K562 (cell line): ENCODE results near the gene CD48. TPM values are rescaled to one million over a fixed set of nuclear protein-coding genes. Genes with fewer than 3 reads are reported as not detected.

Experiments used
- ATAC-seq: fragments of 200-7000 bp; cut with Tn5 transposase; 3 replicates; pipeline ENCODE4 v1.9.1; 2020; ENCODE audit warnings: moderate library complexity
- BruUV-seq: library from RNA; stranded (reverse); fragments of 400-500 nt; replicated peaks from 2 replicates; lab custom pipeline; 2021; lab: Mats Ljungman, UMichigan
- CTCF ChIA-PET: fragments of 300-600 bp; formaldehyde crosslinking; extraction: SDS; loops from one replicate; lab custom pipeline; 2021; ENCODE audit warnings: low intra/inter-chr PET ratio; lab: Yijun Ruan, JAX
- POLR2A ChIA-PET: fragments of 300-600, 350-650 bp; sonication (Branson Sonifier 250); formaldehyde crosslinking; extraction: SDS; loops from one replicate; lab custom pipeline; 2021; ENCODE audit warnings: antibody characterized with exemption, inconsistent platforms; lab: Yijun Ruan, JAX
- DNase-seq, 4 experiments: peaks; one replicate each; pipeline versions ENCODE4 v3.0.0 to v3.0.0-alpha.2; 2011 to 2018; ENCODE audit warnings: low spot score in 3 of 4, mixed read lengths in 3 of 4; ENCODE audit errors: extremely low read depth in 1 of 4
- FAIRE-seq: peaks from 2 replicates; lab custom pipeline; 2011; peaks lifted over from hg19 to GRCh38; lab: Jason Lieb, UNC
- H2AFZ ChIP-seq: 2 replicates; pipeline ENCODE4 v1.6.0; 2011; ENCODE audit warnings: low read depth, low read length, control low read depth, inconsistent platforms
- H3K27ac ChIP-seq: fragments of 200-600 bp; 3 replicates; pipeline ENCODE4 v1.8.0; 2011; ENCODE audit warnings: low read depth, mild to moderate bottlenecking, control low read depth, inconsistent platforms, low read length, moderate library complexity, mixed read lengths; ENCODE audit errors: extremely low read depth
- H3K27me3 ChIP-seq, 2 experiments: fragments of 300-600 bp in 1 of 2; 2 replicates in 1 of 2; 3 replicates in 1 of 2; pipeline versions ENCODE4 v1.6.0 to v1.8.0; 2011; ENCODE audit warnings: inconsistent platforms in 2 of 2, low read length in 2 of 2, mild to moderate bottlenecking in 1 of 2, mixed read lengths in 1 of 2, moderate library complexity in 1 of 2; ENCODE audit not compliant: control insufficient read depth in 2 of 2, insufficient read depth in 2 of 2
- H3K36me3 ChIP-seq: fragments of 300-600 bp; 3 replicates; pipeline ENCODE4 v1.8.0; 2011; ENCODE audit warnings: mild to moderate bottlenecking, low read length, inconsistent platforms; ENCODE audit not compliant: control insufficient read depth, insufficient read depth
- H3K4me1 ChIP-seq, 2 experiments: fragments of 200-600 bp in 1 of 2; replicated peaks in 1 of 2; 2 replicates in 1 of 2; 3 replicates in 1 of 2; pipeline versions ENCODE4 v1.5.1 to v1.8.0; 2011; ENCODE audit warnings: inconsistent platforms in 2 of 2, low read length in 2 of 2, mild to moderate bottlenecking in 1 of 2, mixed read lengths in 1 of 2, moderate library complexity in 1 of 2; ENCODE audit not compliant: control insufficient read depth in 2 of 2, insufficient read depth in 2 of 2
- H3K4me2 ChIP-seq: 2 replicates; pipeline ENCODE4 v1.6.1; 2011; ENCODE audit warnings: low read length, control low read depth, inconsistent platforms, mixed read lengths; ENCODE audit not compliant: insufficient read depth
- H3K4me3 ChIP-seq: fragments of 200-600 bp; sonication (generic), shearing (Covaris generic); 2 replicates; pipeline ENCODE4 v1.5.1; 2016; ENCODE audit warnings: control low read depth, inconsistent platforms
- H3K79me2 ChIP-seq: fragments of 200-600 bp; 3 replicates; pipeline ENCODE4 v1.8.0; 2011; ENCODE audit warnings: low read length, inconsistent platforms; ENCODE audit not compliant: control insufficient read depth, insufficient read depth
- H3K9ac ChIP-seq, 2 experiments: 2 replicates each; pipeline versions ENCODE4 v1.6.0 to v1.6.1; 2011; ENCODE audit warnings: low read depth in 2 of 2, low read length in 2 of 2, control low read depth in 1 of 2, inconsistent platforms in 1 of 2, mild to moderate bottlenecking in 1 of 2, mixed read lengths in 1 of 2; ENCODE audit not compliant: insufficient read depth in 1 of 2
- H3K9me1 ChIP-seq: one replicate; pipeline ENCODE4 v1.6.0; 2011; ENCODE audit warnings: inconsistent platforms, mild to moderate bottlenecking, low read length, moderate library complexity; ENCODE audit not compliant: control insufficient read depth, insufficient read depth
- H3K9me3 ChIP-seq: replicated peaks from 2 replicates; pipeline ENCODE4 v1.5.1; 2011; ENCODE audit warnings: low read depth, low read length, inconsistent platforms; ENCODE audit not compliant: control insufficient read depth, insufficient read depth
- H4K20me1 ChIP-seq: replicated peaks from 2 replicates; pipeline ENCODE4 v1.6.1; 2011; ENCODE audit warnings: low read length, inconsistent platforms, mixed read lengths; ENCODE audit not compliant: control insufficient read depth, insufficient read depth
- ATF3 ChIP-seq, 2 experiments: fragments of 450-650 bp in 1 of 2; sonication (generic) in 1 of 2; formaldehyde crosslinking in 1 of 2; IDR thresholded peaks in 1 of 2; conservative IDR thresholded peaks in 1 of 2; 2 replicates each; pipeline versions ENCODE4 v1.6.1 to v1.8.1; 2016 to 2023; ENCODE audit warnings: mild to moderate bottlenecking in 2 of 2, moderate library complexity in 2 of 2, inconsistent platforms in 1 of 2, missing genetic modification reagents in 1 of 2
- CEBPB ChIP-seq: fragments of 450-650 bp; IDR thresholded peaks from 2 replicates; pipeline ENCODE4 v1.6.1; 2016; ENCODE audit warnings: missing genetic modification characterization, missing compliant biosample characterization
- CEBPG ChIP-seq, 3 experiments: fragments of 200-800 bp in 1 of 3; sonication (Bioruptor generic) in 1 of 3; sonication (generic) in 1 of 3; formaldehyde crosslinking in 1 of 3; IDR thresholded peaks in 2 of 3; conservative IDR thresholded peaks in 1 of 3; 2 replicates each; pipeline versions ENCODE4 v1.6.1 to v1.8.0; 2016 to 2022; ENCODE audit warnings: missing compliant biosample characterization in 2 of 3, missing genetic modification characterization in 2 of 3, mild to moderate bottlenecking in 1 of 3, missing genetic modification reagents in 1 of 3
- SMAD3 ChIP-seq: fragments of 450-650 bp; formaldehyde crosslinking; conservative IDR thresholded peaks from 2 replicates; pipeline ENCODE4 v1.4.0; 2020; ENCODE audit warnings: mild to moderate bottlenecking
- SPI1 ChIP-seq: IDR thresholded peaks from 2 replicates; pipeline ENCODE4 v1.6.1; 2011; ENCODE audit warnings: low read depth, low read length, control low read depth, borderline replicate concordance
- ZBTB11 ChIP-seq, 3 experiments: fragments of 200-800 bp in 1 of 3; fragments of 250-450 bp in 1 of 3; fragments of 450-650 bp in 1 of 3; sonication (Bioruptor Pico) in 1 of 3; sonication (Bioruptor generic) in 1 of 3; formaldehyde crosslinking in 1 of 3; IDR thresholded peaks; 2 replicates each; pipeline versions ENCODE4 v1.6.1 to v1.8.0; 2016 to 2022; ENCODE audit warnings: mild to moderate bottlenecking in 2 of 3, missing genetic modification characterization in 2 of 3, missing compliant biosample characterization in 1 of 3, moderate library complexity in 1 of 3
- WGBS: fragments of 100-300 bp; shearing (Covaris generic); methylation state at CpG from one replicate; pipeline ENCODE4 v1.1.6; 2016; ENCODE audit warnings: low coverage, mixed read lengths; ENCODE audit not compliant: insufficient coverage; ENCODE audit errors: missing lambda C conversion rate; 5-methylcytosine and 5-hydroxymethylcytosine counted together
- in situ Hi-C: fragments of 300-500 bp; cut with MboI; formaldehyde crosslinking; loops from 4 replicates; pipeline ENCODE4 v1.15.0; 2018; ENCODE audit warnings: inconsistent platforms, mixed read lengths
- intact Hi-C: fragments of 100-400 bp; cut with micrococcal nuclease; formaldehyde crosslinking; loops from 2 replicates; pipeline ENCODE4 v1.14.2; 2022
- polyA plus RNA-seq, 8 experiments: library from polyadenylated mRNA; depleted of rRNA in 4 of 8; stranded (reverse) in 5 of 8; unstranded in 3 of 8; fragments of >200 nt; fragmentation: Nextera tagmentation in 2 of 8; fragmentation: Illumina TruSeq in 1 of 8; extraction: Ambion mirVana in 2 of 8; extraction: Trizol in 1 of 8; gene quantifications; 2 replicates each; pipeline versions ENCODE4 v1.2.1 to v1.2.3, GENCODE V29; 2011 to 2014; ENCODE audit warnings: inconsistent platforms in 1 of 8, missing spikeins in 1 of 8
- total RNA-seq, 7 experiments: library from RNA; depleted of rRNA in 6 of 7; stranded (reverse); fragments of >200 nt in 6 of 7; fragmentation: Illumina TruSeq in 2 of 7; extraction: Trizol in 2 of 7; gene quantifications; 2 replicates each; pipeline versions ENCODE4 v1.2.1 to v1.2.3, GENCODE V29; 2011 to 2021; ENCODE audit warnings: low replicate concordance in 1 of 7

The CD48 gene
- total and polyA plus RNA-seq, 9 of the 15 experiments (the other 6 are each of a cell fraction or from before 2014, with no cell fraction given) = 0.10 to 0.42 (median 0.29) TPM; not detected in 3

DNA sequence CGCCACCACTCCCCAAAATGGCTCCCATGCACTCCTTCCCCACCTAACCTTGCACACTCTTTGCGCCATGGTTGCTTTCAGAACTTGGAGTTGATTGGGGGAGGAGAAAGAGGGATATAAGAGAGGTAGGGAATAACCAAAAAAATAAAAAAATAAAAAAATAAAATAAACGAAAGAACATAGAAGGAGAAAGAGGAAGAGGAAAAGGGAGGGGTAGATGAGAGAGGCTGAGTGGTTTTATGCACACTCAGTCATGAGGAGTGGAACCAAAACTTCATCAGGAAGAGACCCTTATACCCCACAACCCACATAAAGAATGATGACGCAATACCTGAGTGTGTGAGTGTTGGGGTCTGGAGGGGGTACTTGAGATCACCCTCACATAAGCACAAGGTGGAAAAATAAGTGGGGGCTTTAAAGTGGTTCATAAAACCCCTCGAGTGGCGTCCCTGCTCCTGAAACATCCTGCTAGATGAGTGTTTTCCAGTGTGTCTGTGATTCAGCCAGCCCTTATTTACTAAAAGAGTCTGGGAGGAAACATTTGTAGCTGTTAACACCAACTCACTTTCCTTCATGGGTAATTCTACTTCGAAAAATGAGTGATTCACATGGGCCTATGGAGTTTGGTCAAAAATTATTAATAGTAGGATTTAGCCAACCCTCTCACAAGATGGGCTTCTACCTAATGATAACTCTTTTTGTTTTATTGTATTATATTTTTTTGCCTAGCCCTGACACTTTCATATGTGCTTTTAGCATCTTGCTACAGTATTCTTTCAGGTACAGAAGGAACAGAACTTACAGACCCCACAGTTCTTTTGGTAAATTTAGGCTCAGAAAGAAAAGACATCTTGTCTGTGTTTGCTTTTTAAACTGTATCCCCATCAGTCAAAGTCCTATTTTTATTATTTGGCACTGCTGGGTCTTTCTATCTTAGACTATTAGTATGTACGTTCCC is 70.0 kb downstream of the CD48 start:
- intact Hi-C loops = no loop called here
- WGBS = 65% methylated on average over 8 of the region's 8 CpGs
- H3K9me1 ChIP-seq = no peaks in the 10 kb centered on the region
- H3K9ac ChIP-seq = no peak overlapping the region
- no peaks in the 10 kb centered on the region for H4K20me1 ChIP-seq
- H3K4me3 ChIP-seq = no peak overlapping the region
- no peak overlapping the region for H3K4me2 ChIP-seq
- no peaks in the 10 kb centered on the region for H3K36me3 ChIP-seq
- ATAC-seq (no peak), FAIRE-seq (no peak), DNase-seq (no peak)
- CTCF ChIA-PET = no interaction called here
- no peak overlapping the region for H2AFZ ChIP-seq
- POLR2A ChIA-PET = interaction anchor here (0.9 to 1.4 kb wide), 2 partner anchors 15 to 21 kb away, joined by 3 to 6 read pairs; no protein-coding TSS in a partner anchor
- no peaks in the 10 kb centered on the region for H3K27me3 ChIP-seq
- no peaks in the 10 kb centered on the region for H3K9me3 ChIP-seq
- H3K79me2 ChIP-seq = no peaks in the 10 kb centered on the region
- peak; percentile 48; the same call in 1 of the 2 replicates for TF ChIP-seq SPI1
- TF ChIP-seq CEBPB (tag) = peak; percentile 85
- TF ChIP-seq ATF3 (IDR thresholded peaks at IDR 0.05) = peak; percentile 73
- no peak for TF ChIP-seq ATF3 (CRISPR knock-in tag; conservative IDR thresholded peaks at IDR 0.05)
- TF ChIP-seq SMAD3 = no peak
- no peak for TF ChIP-seq CEBPG (CRISPR knock-in tag; IDR thresholded peaks at IDR 0.05)
- TF ChIP-seq CEBPG (tag; conservative IDR thresholded peaks at IDR 0.05 in 1 of 2, IDR thresholded peaks at IDR 0.05 in 1 of 2) = peak; percentile 61 to 92
- no peak for TF ChIP-seq ZBTB11 (CRISPR knock-in tag; IDR thresholded peaks at IDR 0.05)
- H3K27ac ChIP-seq = no peak overlapping the region
- BruUV-seq = no TSS peak
- in situ Hi-C loops = no loop called here
- H3K4me1 ChIP-seq = peaks cover 0 to 14% of the 10 kb centered on the region in 2 experiments; a peak in 4 of 5 replicates
